Inflammatory macrophage (primary cell): ENCODE measurements around the gene CCL19.

Experiments used
- DNase-seq, 2 donors: peaks; one replicate each; pipeline ENCODE4 v3.0.0-alpha.2; 2020 to 2022

The CCL19 gene

DNA sequence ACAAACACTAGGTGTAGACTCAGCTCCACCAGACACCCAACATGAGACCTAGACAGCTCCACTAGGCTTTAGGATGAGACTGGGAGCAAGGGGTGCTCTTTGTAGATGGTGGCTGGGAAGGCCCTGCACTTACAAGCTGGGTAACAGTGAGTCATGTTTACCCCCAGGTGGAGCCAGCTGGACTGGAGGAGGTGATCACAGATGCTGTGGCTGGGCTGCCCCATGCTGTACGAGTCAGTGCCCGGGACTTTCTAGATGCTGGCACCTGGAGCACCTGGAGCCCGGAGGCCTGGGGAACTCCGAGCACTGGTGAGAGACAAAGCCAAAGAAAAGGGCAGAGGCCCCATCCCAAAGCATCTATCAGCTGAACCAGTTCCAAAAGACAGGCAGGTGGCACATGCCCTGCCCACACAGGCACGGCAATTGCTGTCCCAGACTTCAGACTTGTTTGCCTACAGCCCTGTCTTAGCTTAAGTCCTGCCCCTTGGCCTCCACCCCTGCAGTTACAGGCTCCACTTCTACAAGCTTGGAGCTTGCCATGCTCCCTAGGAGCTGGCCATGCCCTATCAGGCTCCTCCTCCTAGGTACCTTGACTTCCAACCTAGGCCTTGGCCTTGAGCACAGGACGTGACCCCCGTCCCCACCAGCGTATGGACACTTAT, 31.4 kb downstream of the CCL19 start:
- DNase-seq = no peak

DNA sequence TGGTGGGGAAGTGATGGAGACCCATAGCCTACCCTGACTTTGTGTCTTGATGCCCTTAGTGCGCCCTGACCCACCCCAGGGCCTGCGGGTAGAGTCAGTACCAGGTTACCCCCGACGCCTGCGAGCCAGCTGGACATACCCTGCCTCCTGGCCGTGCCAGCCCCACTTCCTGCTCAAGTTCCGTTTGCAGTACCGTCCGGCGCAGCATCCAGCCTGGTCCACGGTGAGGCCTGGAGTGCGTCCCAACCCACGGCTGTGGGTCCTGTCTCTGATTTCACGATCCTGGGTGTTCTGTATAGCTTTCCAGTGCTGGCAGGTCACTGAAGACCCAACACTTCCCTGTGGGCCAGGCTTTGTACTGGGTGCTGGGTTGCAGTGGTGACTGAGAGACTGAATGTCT, 32.6 kb downstream of the CCL19 start:
- DNase-seq = no peak

- no peak for DNase-seq
Measured at GRCh38 chr9:34656992-34657391, 34.1 kb downstream of the CCL19 start.

GRCh38 chr9:34655394-34655793, 35.7 kb downstream of the CCL19 start:
- no peak for DNase-seq

DNA sequence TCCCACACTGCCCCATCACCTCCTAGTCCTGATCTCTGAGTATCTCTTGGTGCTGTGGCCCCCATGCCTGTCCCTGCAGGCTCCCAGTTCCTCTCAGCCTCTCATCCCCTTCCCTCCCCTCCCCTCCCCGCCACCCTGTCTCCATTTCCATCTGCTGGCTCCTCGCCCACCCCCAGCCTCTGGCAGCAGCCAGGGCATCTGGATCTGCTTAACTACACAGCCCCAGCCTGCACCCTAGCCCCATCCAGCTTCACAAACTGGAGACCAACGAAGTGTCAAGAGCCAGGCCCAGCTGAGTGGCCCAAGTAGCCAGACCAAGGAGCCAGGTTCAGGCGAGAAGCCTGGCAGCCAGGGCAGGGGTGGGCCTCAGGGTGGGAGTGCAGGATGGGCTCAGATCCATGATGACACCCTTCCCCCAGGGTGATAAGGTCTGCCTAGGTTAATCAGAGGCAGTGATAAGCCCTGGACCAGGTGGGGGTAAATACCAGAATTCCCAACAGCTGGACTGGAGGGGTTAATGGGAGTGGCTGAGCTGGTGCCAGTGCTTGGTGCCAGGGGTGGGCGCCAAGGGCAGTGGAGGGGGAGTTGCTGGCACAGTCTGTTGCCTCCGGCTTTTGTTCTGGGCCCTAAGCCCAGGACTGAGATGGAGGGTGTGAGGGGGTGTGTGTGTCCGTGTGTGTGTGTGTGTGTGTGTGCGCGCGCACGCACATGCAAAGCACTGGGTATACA, 36.6 kb downstream of the CCL19 start:
- DNase-seq = no peak

DNA sequence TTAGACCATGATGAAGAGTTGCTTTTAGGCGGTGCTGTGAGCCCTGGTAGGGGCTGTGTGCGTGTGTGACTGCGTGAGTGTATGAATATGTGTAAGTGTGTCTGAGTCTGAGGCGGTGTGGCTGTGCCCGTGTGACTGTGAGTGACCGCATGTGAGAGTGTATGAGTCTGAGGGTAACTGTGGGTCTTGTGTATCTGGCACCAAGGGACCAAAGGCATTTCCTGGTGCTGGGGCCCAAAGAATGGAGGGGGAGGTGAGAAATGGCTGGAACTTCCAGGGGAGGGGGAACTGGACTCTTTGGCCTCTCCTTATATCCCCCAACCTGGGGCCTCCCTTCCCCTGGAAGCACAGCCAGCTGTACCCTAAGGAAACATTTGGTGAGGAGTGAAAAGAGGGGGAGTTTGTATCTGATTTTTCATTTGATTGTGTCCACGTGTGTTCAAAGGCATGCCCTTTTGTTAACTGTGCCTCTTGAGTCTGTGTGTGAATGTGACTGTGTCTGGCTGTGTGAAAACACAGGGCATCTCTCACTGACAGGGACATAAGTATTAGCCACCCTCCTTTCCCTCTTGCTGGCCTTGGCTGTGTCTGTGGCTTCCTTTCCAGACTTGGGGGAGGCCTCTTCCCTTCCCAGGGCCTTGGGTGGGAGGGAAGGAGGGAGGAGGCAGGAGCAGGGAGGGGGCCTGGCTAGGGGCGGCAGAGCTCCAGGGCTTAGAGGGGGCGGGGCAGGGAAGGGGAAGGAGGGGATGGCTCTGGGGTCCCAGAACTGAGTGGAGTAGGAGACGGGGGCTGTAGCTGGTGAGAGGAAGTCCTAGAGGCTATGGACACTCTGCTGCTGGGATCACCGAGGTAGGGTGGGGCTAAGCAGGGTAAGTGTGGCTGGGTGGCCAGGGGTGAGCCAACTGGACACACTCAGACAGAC, 37.7 kb downstream of the CCL19 start:
- DNase-seq = no peak

DNA sequence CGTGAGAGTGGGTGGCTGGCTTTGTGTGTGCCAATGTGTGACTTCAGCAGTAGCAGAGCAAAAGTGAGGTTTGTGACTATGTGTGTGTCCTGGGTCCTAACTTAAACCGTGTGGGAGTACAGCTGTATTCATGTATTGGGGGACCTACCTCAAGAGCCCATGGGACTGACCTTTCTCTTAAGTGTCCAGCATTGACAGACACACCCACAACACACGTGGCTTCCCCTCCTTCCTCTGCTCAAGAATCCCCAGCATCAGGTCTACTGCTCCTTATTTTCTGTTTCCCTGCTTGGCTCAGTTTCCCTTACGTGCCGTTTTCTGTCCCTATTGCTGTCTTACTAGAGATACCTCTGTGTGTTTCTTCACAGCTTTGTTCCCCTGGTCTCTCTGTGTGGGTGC, 38.5 kb downstream of the CCL19 start:
- no peak for DNase-seq

- DNase-seq = peak; percentile 38 to 65
Measured at GRCh38 chr9:34651876-34652601, 39.0 kb downstream of the CCL19 start, which contains the start of gene IL11RA. IL11RA (plus strand) TSS chr9:34652185; CDS start chr9:34655218, 3,033 bp downstream.

- DNase-seq = no peak
Measured at GRCh38 chr9:34651321-34651720, 39.8 kb downstream of the CCL19 start.

DNA sequence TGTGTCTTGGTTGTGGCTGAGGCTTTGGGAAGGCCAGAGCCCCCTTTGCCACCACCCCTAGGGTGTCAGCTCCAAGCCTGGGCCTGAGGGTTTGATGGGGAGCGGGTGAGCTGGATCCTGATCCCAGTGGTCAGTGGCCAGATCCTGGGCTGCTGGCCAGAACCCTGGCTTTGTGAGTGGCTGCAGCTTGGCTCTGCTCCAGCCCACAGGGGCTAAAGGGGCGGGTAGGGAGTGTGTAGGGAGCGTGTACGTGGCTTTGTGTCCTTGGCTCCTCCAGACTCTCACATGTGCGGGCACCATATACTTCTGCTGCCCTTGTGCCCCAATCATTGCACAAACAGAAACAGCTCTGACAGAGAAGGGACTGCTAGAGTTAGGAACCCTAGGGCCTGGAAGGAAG, 40.3 kb downstream of the CCL19 start:
- no peak for DNase-seq

DNA sequence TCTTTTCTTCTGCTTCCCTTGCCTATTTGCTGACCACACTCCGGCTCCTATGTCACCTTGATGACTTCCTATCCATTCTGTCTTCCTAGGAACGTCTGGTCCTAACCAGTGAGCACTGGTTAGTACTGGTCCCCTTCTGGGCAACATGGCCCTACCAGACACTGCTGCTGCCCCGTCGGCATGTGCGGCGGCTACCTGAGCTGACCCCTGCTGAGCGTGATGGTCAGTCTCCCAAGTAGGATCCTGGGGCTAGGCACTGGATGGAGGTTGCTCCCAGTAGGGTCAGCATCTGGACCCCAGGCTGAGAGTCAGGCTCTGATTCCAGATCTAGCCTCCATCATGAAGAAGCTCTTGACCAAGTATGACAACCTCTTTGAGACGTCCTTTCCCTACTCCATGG, 42.4 kb downstream of the CCL19 start:
- no peak for DNase-seq

DNA sequence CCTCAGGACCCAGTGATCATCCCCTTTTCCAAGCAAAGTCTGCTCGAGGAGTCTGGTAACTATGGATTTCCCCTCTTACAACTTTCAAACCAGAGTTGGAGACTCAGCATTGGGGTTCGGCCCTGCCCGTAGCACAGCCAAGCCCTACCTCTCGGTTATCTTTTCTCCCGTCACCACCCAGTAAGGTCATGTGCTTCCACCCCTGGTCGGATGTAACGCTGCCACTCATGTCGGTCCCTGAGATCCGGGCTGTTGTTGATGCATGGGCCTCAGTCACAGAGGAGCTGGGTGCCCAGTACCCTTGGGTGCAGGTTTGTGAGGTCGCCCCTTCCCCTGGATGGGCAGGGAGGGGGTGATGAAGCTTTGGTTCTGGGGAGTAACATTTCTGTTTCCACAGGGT, 43.4 kb downstream of the CCL19 start:
- no peak for DNase-seq

- DNase-seq = no peak
Measured at GRCh38 chr9:34647084-34647403, 44.0 kb downstream of the CCL19 start.

DNA sequence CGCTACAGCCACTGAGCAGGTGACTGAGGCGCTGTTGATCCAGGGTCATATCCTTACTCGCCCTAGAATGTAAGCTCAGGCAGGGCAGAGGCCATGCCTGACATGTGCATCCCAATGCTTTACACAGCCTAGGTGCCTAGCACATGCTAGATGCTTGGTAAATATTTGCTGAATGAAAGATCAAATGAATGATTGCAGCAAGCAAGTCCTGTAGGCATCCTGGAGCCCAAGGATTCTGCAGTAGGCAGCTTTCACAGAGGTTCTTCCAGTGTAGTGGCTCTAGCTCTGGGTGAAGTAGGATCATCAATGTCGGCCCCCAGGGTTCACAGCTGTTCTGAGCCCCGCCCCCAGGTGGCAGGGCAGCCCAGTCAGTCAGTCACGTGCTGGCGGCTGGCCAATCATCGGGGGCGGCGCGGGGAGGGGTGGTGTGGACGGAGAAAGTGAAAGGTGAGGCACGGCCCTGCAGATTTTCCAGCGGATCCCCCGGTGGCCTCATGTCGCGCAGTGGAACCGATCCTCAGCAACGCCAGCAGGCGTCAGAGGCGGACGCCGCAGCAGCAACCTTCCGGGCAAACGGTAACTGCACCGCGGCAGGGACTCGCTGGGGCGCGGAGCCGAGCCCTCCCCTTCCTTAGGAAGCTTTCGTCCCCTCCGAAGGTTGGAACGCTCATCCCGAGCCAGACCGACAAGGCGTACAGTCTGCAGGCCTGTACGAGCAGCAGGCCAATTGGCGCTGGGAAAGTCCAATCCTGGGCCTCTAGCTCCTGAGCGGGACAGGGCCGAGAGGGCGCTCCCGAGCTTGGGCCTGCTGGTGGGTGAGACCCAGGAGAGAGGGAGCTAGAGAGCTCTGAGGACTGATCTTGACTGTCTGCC, 44.6 kb downstream of the CCL19 start, which contains the start of gene GALT:
Gene GALT, plus strand, starts transcription at position 465 of the 873 bp plus-strand sequence. Its CDS starts 30 bp downstream, at position 495.
- DNase-seq = peak; percentile 85 to 87

- no peak for DNase-seq
Measured at GRCh38 chr9:34644766-34645314, 46.2 kb downstream of the CCL19 start.

- DNase-seq = no peak
Measured at GRCh38 chr9:34642679-34643078, 48.4 kb downstream of the CCL19 start.
